ENCODE results near the gene LSM10. TPM values are rescaled to one million over a fixed set of nuclear protein-coding genes. Genes with fewer than 3 reads are reported as not detected.
A peak's percentile ranks its signal among the peaks of the same experiment; 100 is the strongest.

Gene LSM10
- total and polyA plus RNA-seq, 2 donors from 2014 or later: 29.5 to 91.6 TPM

- no peak for FAIRE-seq
- Histone ChIP-seq H3K27ac (ENCODE audit: low read depth in 2 of 2, low read length in 2 of 2) (no peak overlapping the region), H3K9ac (ENCODE audit: low read length in 3 of 3) (no peak overlapping the region)
Observed at GRCh38 chr1:36367798-36368197, 29.9 kb downstream of the LSM10 start.

GRCh38 chr1:36367066-36367465, 30.6 kb downstream of the LSM10 start:
- no peak overlapping the region for H3K9ac ChIP-seq (ENCODE audit: low read length in 3 of 3)
- intact Hi-C loops (cut with DNase I): no loop called here
- TF ChIP-seq CTCF (IDR thresholded peaks at IDR 0.05; ENCODE audit: borderline replicate concordance, extremely low read depth, insufficient read depth): no peak
- peaks cover 0 to 20% (median 11%) of the 10 kb centered on the region in 3 donors for H3K4me1 ChIP-seq (ENCODE audit: control insufficient read depth in 2 of 3, insufficient read depth in 2 of 3, low read depth in 1 of 3, low read length in 3 of 3)
- H3K9me3 ChIP-seq (ENCODE audit: control insufficient read depth in 2 of 3, insufficient read depth in 1 of 3, low read length in 3 of 3): no peaks in the 10 kb centered on the region
- H3K27me3 ChIP-seq (ENCODE audit: control insufficient read depth, insufficient read depth, low read length): no peaks in the 10 kb centered on the region
- FAIRE-seq: no peak
- peaks cover 0 to 12% (median 10%) of the 10 kb centered on the region in 3 donors for H3K36me3 ChIP-seq (ENCODE audit: control insufficient read depth in 2 of 3, insufficient read depth in 3 of 3, low read length in 3 of 3)
- no peak for DNase-seq
- no peak overlapping the region for H3K4me3 ChIP-seq (ENCODE audit: low read length in 3 of 3)
- no peak overlapping the region for H3K27ac ChIP-seq (ENCODE audit: low read depth in 2 of 2, low read length in 2 of 2)

More at GRCh38 chr1:36367798-36368197, 29.9 kb downstream of the LSM10 start:
- H3K9me3 ChIP-seq (ENCODE audit: control insufficient read depth in 2 of 3, insufficient read depth in 1 of 3, low read length in 3 of 3): no peaks in the 10 kb centered on the region
- H3K27me3 ChIP-seq (ENCODE audit: control insufficient read depth, insufficient read depth, low read length): no peaks in the 10 kb centered on the region
- H3K4me3 ChIP-seq (ENCODE audit: low read length in 3 of 3): no peak overlapping the region
- peaks cover under 1 to 25% (median 16%) of the 10 kb centered on the region in 3 donors for H3K4me1 ChIP-seq (ENCODE audit: control insufficient read depth in 2 of 3, insufficient read depth in 2 of 3, low read depth in 1 of 3, low read length in 3 of 3)
- DNase-seq: peak in 1 of 5 donors; percentile 42
- intact Hi-C loops (cut with DNase I): no loop called here
- no peak for TF ChIP-seq CTCF (IDR thresholded peaks at IDR 0.05; ENCODE audit: borderline replicate concordance, extremely low read depth, insufficient read depth)
- peaks cover 0 to 8% (median 7%) of the 10 kb centered on the region in 3 donors for H3K36me3 ChIP-seq (ENCODE audit: control insufficient read depth in 2 of 3, insufficient read depth in 3 of 3, low read length in 3 of 3)

- Histone ChIP-seq H3K4me3 (ENCODE audit: low read length in 3 of 3) (no peak overlapping the region), H3K36me3 (ENCODE audit: control insufficient read depth in 2 of 3, insufficient read depth in 3 of 3, low read length in 3 of 3) (peaks cover 0 to 14% (median 10%) of the 10 kb centered on the region in 3 donors), H3K9me3 (ENCODE audit: control insufficient read depth in 2 of 3, insufficient read depth in 1 of 3, low read length in 3 of 3) (no peaks in the 10 kb centered on the region), H3K4me1 (ENCODE audit: control insufficient read depth in 2 of 3, insufficient read depth in 2 of 3, low read depth in 1 of 3, low read length in 3 of 3) (peaks cover 0 to 17% (median 6%) of the 10 kb centered on the region in 3 donors), H3K27ac (ENCODE audit: low read depth in 2 of 2, low read length in 2 of 2) (peak overlapping the region in 1 of 2 donors; percentile 40), H3K27me3 (ENCODE audit: control insufficient read depth, insufficient read depth, low read length) (no peaks in the 10 kb centered on the region), H3K9ac (ENCODE audit: low read length in 3 of 3) (no peak overlapping the region)
- intact Hi-C loops (cut with DNase I): no loop called here
- FAIRE-seq (no peak), DNase-seq (peak in 4 of 5 donors; percentile 68 to 94 (median 78))
- no peak for TF ChIP-seq CTCF (IDR thresholded peaks at IDR 0.05; ENCODE audit: borderline replicate concordance, extremely low read depth, insufficient read depth)
Observed at GRCh38 chr1:36366091-36366661, 31.5 kb downstream of the LSM10 start.
